GM23248 (cell line): Measurements from ENCODE around the gene ITGAD.

Source experiments
- EZH2 ChIP-seq: fragments of 200-600 bp; sonication (generic); IDR thresholded peaks from 2 replicates; pipeline ENCODE4 v1.6.1; 2018; ENCODE audit warnings: antibody characterized with exemption, mild to moderate bottlenecking; ENCODE audit not compliant: insufficient read depth, poor library complexity, severe bottlenecking
- EZH2phosphoT487 ChIP-seq: fragments of 200-600 bp; sonication (generic); IDR thresholded peaks from 2 replicates; pipeline ENCODE4 v1.6.1; 2018; ENCODE audit warnings: antibody characterized with exemption, moderate library complexity, mild to moderate bottlenecking, low read depth; ENCODE audit not compliant: insufficient read depth

DNA sequence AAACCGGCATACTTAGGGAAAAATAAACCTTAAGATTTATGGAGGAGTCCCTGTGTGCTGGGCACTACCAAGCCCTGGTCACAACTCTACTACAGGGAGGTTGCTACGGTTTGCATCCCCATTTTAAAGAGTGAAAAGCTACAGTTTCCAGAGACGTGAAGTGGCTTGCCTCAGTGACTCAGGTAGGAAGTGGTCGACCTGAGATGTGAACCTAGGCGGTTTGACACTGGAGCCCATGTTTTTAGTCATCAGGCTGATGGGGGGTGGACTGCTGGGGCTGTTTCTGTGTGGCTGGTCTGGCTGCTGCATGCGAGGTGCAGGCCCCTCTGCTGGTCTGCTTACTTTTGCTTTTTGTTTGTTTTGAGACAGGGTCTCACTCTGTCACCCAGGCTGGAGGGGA, 28.5 kb downstream of the ITGAD start:
- TF ChIP-seq EZH2 (no peak), EZH2phosphoT487 (no peak)
